Osteoblast (primary cell): ENCODE results near the gene TMEM181. TPM values are rescaled to one million over a fixed set of nuclear protein-coding genes. Genes with fewer than 3 reads are reported as not detected.
A peak's percentile ranks its signal among the peaks of the same experiment; 100 is the strongest.
"Not testable (repeated sequence)": the region's sequence is repeated elsewhere in the genome, so short reads cannot be mapped to it uniquely, and the experiment has no call there.

ENCODE experiments used
- DNase-seq: peaks from one replicate; pipeline ENCODE4 v3.0.0; 2011; ENCODE audit warnings: low spot score, mixed read lengths; ENCODE audit not compliant: insufficient read length; ENCODE audit errors: missing footprints
- H2AFZ ChIP-seq: 2 replicates; pipeline ENCODE4 v1.6.0; 2011; ENCODE audit warnings: mild to moderate bottlenecking, low read length
- H3K27ac ChIP-seq: 2 replicates; pipeline ENCODE4 v1.5.1; 2011; ENCODE audit warnings: mild to moderate bottlenecking, low read depth, low read length, moderate library complexity
- H3K27me3 ChIP-seq: 2 replicates; pipeline ENCODE4 v1.6.0; 2012; ENCODE audit warnings: mild to moderate bottlenecking, control low read depth, inconsistent platforms, low read length, moderate library complexity; ENCODE audit not compliant: insufficient read depth
- H3K36me3 ChIP-seq: 2 replicates; pipeline ENCODE4 v1.5.1; 2011; ENCODE audit warnings: mild to moderate bottlenecking, low read length, control low read depth, moderate library complexity; ENCODE audit not compliant: insufficient read depth
- H3K4me1 ChIP-seq: 2 replicates; pipeline ENCODE4 v1.5.1; 2011; ENCODE audit warnings: mild to moderate bottlenecking, low read length, control low read depth, moderate library complexity; ENCODE audit not compliant: insufficient read depth
- H3K4me2 ChIP-seq: 2 replicates; pipeline ENCODE4 v1.6.0; 2011; ENCODE audit warnings: mild to moderate bottlenecking, low read length; ENCODE audit not compliant: insufficient read depth
- H3K4me3 ChIP-seq: fragments of 200-600 bp; sonication (generic); 3 replicates; pipeline ENCODE4 v1.5.1; 2012; ENCODE audit warnings: mild to moderate bottlenecking, low read length, inconsistent platforms; ENCODE audit not compliant: insufficient read depth
- H3K79me2 ChIP-seq: 2 replicates; pipeline ENCODE4 v1.6.0; 2012; ENCODE audit warnings: mild to moderate bottlenecking, low read length, control low read depth, inconsistent platforms; ENCODE audit not compliant: insufficient read depth
- H3K9me3 ChIP-seq: 2 replicates; pipeline ENCODE4 v1.5.1; 2011; ENCODE audit warnings: low read depth, low read length, control low read depth
- H4K20me1 ChIP-seq: 2 replicates; pipeline ENCODE4 v1.6.0; 2012; ENCODE audit warnings: mild to moderate bottlenecking, low read length, control low read depth; ENCODE audit not compliant: insufficient read depth
- total RNA-seq: library from RNA; depleted of rRNA; stranded (reverse); fragments of >200 nt; gene quantifications from 2 replicates; pipeline ENCODE4 v1.2.3, GENCODE V29; 2012
- TF ChIP-seq, protein P1 (sequence below): IDR thresholded peaks from 2 replicates; pipeline ENCODE4 v1.5.1; 2011; ENCODE audit warnings: mild to moderate bottlenecking, low read depth, low read length, moderate library complexity; ENCODE audit errors: extremely low read depth

Gene TMEM181
- total RNA-seq, 1 donor = 43.8 TPM

GRCh38 chr6:158630938-158631616 is 71.2 kb downstream of the TMEM181 start:
- Histone ChIP-seq H3K9me3 (no peaks in the 10 kb centered on the region), H3K27ac (peak overlapping the region; percentile 88), H4K20me1 (peaks cover 4% of the 10 kb centered on the region), H3K4me2 (peak overlapping the region; percentile 66), H2AFZ (peak overlapping the region; percentile 13), H3K36me3 (peaks cover 56% of the 10 kb centered on the region), H3K79me2 (peaks cover 21% of the 10 kb centered on the region), H3K27me3 (no peaks in the 10 kb centered on the region), H3K4me3 (peak overlapping the region; percentile 40), H3K4me1 (peaks cover 24% of the 10 kb centered on the region)
- DNase-seq = peak; percentile 97
- TF ChIP-seq, protein P1, sequence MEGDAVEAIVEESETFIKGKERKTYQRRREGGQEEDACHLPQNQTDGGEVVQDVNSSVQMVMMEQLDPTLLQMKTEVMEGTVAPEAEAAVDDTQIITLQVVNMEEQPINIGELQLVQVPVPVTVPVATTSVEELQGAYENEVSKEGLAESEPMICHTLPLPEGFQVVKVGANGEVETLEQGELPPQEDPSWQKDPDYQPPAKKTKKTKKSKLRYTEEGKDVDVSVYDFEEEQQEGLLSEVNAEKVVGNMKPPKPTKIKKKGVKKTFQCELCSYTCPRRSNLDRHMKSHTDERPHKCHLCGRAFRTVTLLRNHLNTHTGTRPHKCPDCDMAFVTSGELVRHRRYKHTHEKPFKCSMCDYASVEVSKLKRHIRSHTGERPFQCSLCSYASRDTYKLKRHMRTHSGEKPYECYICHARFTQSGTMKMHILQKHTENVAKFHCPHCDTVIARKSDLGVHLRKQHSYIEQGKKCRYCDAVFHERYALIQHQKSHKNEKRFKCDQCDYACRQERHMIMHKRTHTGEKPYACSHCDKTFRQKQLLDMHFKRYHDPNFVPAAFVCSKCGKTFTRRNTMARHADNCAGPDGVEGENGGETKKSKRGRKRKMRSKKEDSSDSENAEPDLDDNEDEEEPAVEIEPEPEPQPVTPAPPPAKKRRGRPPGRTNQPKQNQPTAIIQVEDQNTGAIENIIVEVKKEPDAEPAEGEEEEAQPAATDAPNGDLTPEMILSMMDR = no peak

DNA sequence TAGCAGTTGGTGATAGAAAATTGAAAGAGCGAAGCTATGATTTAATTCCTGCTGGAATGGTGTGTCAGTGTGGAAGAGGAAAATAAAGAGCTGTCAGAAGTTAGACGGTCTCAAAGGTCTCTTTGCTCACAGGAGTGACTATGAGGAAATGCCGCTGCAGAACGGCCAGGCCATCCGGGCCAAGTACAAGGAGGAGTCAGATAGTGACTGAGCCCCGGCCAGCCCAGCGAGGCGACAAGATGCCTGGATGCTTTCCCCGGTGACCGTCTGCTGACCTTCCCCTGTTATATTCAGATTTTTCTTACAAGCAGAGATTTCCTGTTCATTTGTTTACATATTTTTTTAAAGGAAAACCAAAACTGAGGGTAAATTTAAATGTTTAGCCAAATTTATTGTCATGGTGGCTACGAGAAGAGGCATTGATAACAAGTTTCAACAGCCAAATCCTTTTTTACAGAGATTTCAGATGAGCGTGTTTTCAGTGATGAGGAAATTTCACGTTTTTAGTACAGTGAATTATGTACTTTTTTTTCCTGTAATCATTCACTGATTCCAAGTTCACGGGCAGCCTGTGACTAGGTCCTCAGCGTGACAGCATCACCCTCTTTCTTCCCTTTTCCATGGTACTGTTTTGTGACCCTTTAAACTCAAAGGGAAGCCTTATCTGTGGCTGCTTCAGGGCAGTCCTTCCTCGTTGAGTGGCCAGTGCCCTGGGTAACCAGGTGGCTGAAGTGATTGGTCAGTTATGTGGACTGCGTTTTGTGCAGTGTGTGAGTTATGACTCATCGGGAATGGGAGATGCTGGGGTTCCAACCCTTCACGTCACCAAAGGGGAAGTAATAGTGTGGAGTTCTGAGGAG is 72.0 kb downstream of the TMEM181 start:
- Histone ChIP-seq H3K79me2 (peaks cover 23% of the 10 kb centered on the region), H3K27me3 (no peaks in the 10 kb centered on the region), H2AFZ (no peak overlapping the region), H3K36me3 (peaks cover 55% of the 10 kb centered on the region), H3K4me2 (peak overlapping the region; percentile 66), H3K9me3 (no peaks in the 10 kb centered on the region), H3K4me1 (peaks cover 22% of the 10 kb centered on the region), H4K20me1 (no peaks in the 10 kb centered on the region), H3K27ac (peak overlapping the region; percentile 88), H3K4me3 (peak overlapping the region; percentile 40)
- TF ChIP-seq, protein P1 = no peak
- peak; percentile 91 for DNase-seq

- Histone ChIP-seq H3K27ac (peak overlapping the region; percentile 88), H3K4me3 (peak overlapping the region; percentile 40), H3K79me2 (peaks cover 26% of the 10 kb centered on the region), H3K4me2 (peak overlapping the region; percentile 66), H3K4me1 (peaks cover 22% of the 10 kb centered on the region), H3K36me3 (peaks cover 58% of the 10 kb centered on the region)
- not testable (repeated sequence) for DNase-seq, H2AFZ ChIP-seq, H3K27me3 ChIP-seq, H3K9me3 ChIP-seq, H4K20me1 ChIP-seq
These were observed 72.7 kb downstream of the TMEM181 start for GRCh38 chr6:158632538-158633119.

- Histone ChIP-seq H3K4me2 (no peak overlapping the region), H3K4me3 (no peak overlapping the region), H3K27me3 (no peaks in the 10 kb centered on the region), H3K4me1 (peaks cover 22% of the 10 kb centered on the region), H3K79me2 (peaks cover 27% of the 10 kb centered on the region), H3K9me3 (no peaks in the 10 kb centered on the region), H3K27ac (peak overlapping the region; percentile 88), H3K36me3 (peaks cover 60% of the 10 kb centered on the region), H2AFZ (no peak overlapping the region), H4K20me1 (no peaks in the 10 kb centered on the region)
- TF ChIP-seq, protein P1 = no peak
- no peak for DNase-seq
These were observed 73.2 kb downstream of the TMEM181 start for GRCh38 chr6:158633127-158633526.
